HepG2 (cell line): ENCODE measurements around the gene CELSR2. TPM values are rescaled to one million over a fixed set of nuclear protein-coding genes. Genes with fewer than 3 reads are reported as not detected.

ENCODE experiments used
- ARID5B ChIP-seq: IDR thresholded peaks from 2 replicates; pipeline ENCODE4 v1.4.0; 2020; ENCODE audit warnings: mild to moderate bottlenecking, missing genetic modification reagents
- ARNT ChIP-seq: fragments of 450-650 bp; IDR thresholded peaks from 2 replicates; pipeline ENCODE4 v1.6.1; 2017
- DRAP1 ChIP-seq: IDR thresholded peaks from 2 replicates; pipeline ENCODE4 v1.6.1; 2016; ENCODE audit warnings: missing genetic modification reagents, missing compliant biosample characterization
- EHMT2 ChIP-seq: fragments of 200-600 bp; sonication (generic); IDR thresholded peaks from 2 replicates; pipeline ENCODE4 v1.7.0; 2017; ENCODE audit warnings: antibody characterized with exemption, low read depth, low read length, borderline replicate concordance
- HOXA5 ChIP-seq: sonication (generic); formaldehyde crosslinking; IDR thresholded peaks from 2 replicates; pipeline ENCODE4 v1.4.0; 2020; ENCODE audit warnings: missing genetic modification reagents
- KDM6A ChIP-seq: IDR thresholded peaks from 2 replicates; pipeline ENCODE4 v1.6.1; 2016; ENCODE audit warnings: low read depth
- KLF12 ChIP-seq: sonication (generic); formaldehyde crosslinking; IDR thresholded peaks from 2 replicates; pipeline ENCODE4 v1.4.0; 2020; ENCODE audit warnings: missing genetic modification reagents, borderline replicate concordance
- KMT2B ChIP-seq: IDR thresholded peaks from 2 replicates; pipeline ENCODE4 v1.6.1; 2016; ENCODE audit warnings: missing genetic modification reagents, missing compliant biosample characterization
- MLLT10 ChIP-seq: sonication (generic); formaldehyde crosslinking; IDR thresholded peaks from 2 replicates; pipeline ENCODE4 v1.4.0; 2020; ENCODE audit warnings: missing genetic modification reagents
- NR1H2 ChIP-seq: sonication (generic); formaldehyde crosslinking; IDR thresholded peaks from 2 replicates; pipeline ENCODE4 v1.8.1; 2022; ENCODE audit warnings: low read depth, missing genetic modification reagents, borderline replicate concordance
- PBX2 ChIP-seq: IDR thresholded peaks from 2 replicates; pipeline ENCODE4 v1.6.1; 2016; ENCODE audit warnings: control low read depth
- REL ChIP-seq: sonication (generic); formaldehyde crosslinking; conservative IDR thresholded peaks from 2 replicates; pipeline ENCODE4 v1.8.0; 2022; ENCODE audit warnings: mild to moderate bottlenecking, missing genetic modification reagents, moderate library complexity
- SNAPC2 ChIP-seq: sonication (generic); formaldehyde crosslinking; IDR thresholded peaks from 2 replicates; pipeline ENCODE4 v1.8.1; 2022; ENCODE audit warnings: mild to moderate bottlenecking, missing genetic modification reagents
- TAF15 ChIP-seq: fragments of 200-400 bp; formaldehyde crosslinking; IDR thresholded peaks from one replicate; pipeline ENCODE4 v1.6.1; 2018; ENCODE audit warnings: mild to moderate bottlenecking, low read depth, low read length; ENCODE audit not compliant: poor library complexity, severe bottlenecking
- YEATS2 ChIP-seq: sonication (generic); formaldehyde crosslinking; IDR thresholded peaks from 2 replicates; pipeline ENCODE4 v1.4.0; 2020; ENCODE audit warnings: missing genetic modification reagents, borderline replicate concordance
- ZBTB38 ChIP-seq: sonication (generic); formaldehyde crosslinking; IDR thresholded peaks from 2 replicates; pipeline ENCODE4 v1.5.1; 2020; ENCODE audit warnings: mild to moderate bottlenecking, missing genetic modification reagents
- ZBTB42 ChIP-seq: sonication (generic); formaldehyde crosslinking; IDR thresholded peaks from 2 replicates; pipeline ENCODE4 v1.5.0; 2020; ENCODE audit warnings: mild to moderate bottlenecking, missing genetic modification reagents
- ZEB1 ChIP-seq: IDR thresholded peaks from 2 replicates; pipeline ENCODE4 v1.6.1; 2012; ENCODE audit warnings: mild to moderate bottlenecking, low read depth, inconsistent platforms; ENCODE audit not compliant: insufficient replicate concordance
- ZNF263 ChIP-seq: sonication (generic); formaldehyde crosslinking; IDR thresholded peaks from 2 replicates; pipeline ENCODE4 v1.4.0; 2020; ENCODE audit warnings: missing genetic modification reagents
- ZNF34 ChIP-seq: sonication (generic); formaldehyde crosslinking; IDR thresholded peaks from 2 replicates; pipeline ENCODE4 v1.4.0; 2020; ENCODE audit warnings: mild to moderate bottlenecking, missing genetic modification reagents, borderline replicate concordance
- ZNF556 ChIP-seq: sonication (generic); formaldehyde crosslinking; IDR thresholded peaks from 2 replicates; pipeline ENCODE4 v1.4.0; 2020; ENCODE audit warnings: mild to moderate bottlenecking, missing genetic modification reagents, borderline replicate concordance
- ZNF580 ChIP-seq: IDR thresholded peaks from 2 replicates; pipeline ENCODE4 v1.6.1; 2016; ENCODE audit warnings: low read depth, borderline replicate concordance
- ZNF672 ChIP-seq: sonication (generic); formaldehyde crosslinking; IDR thresholded peaks from 2 replicates; pipeline ENCODE4 v1.8.1; 2022; ENCODE audit warnings: missing genetic modification reagents
- ZNF749 ChIP-seq: sonication (generic); formaldehyde crosslinking; IDR thresholded peaks from 2 replicates; pipeline ENCODE4 v1.8.0; 2022; ENCODE audit warnings: mild to moderate bottlenecking, missing genetic modification reagents, moderate library complexity, borderline replicate concordance
- ZNF75D ChIP-seq: sonication (generic); formaldehyde crosslinking; IDR thresholded peaks from 2 replicates; pipeline ENCODE4 v1.8.1; 2023; ENCODE audit warnings: missing genetic modification reagents, mild to moderate bottlenecking, borderline replicate concordance
- polyA plus RNA-seq, 8 experiments: library from polyadenylated mRNA; depleted of rRNA in 3 of 8; stranded (reverse) in 7 of 8; unstranded in 1 of 8; fragments of >200 nt; fragmentation: Illumina TruSeq in 4 of 8; extraction: Trizol in 4 of 8; gene quantifications; 2 replicates each; pipeline versions ENCODE4 v1.2.1 to v1.2.3, GENCODE V29; 2011 to 2016; ENCODE audit warnings: low read depth in 4 of 8, missing spikeins in 1 of 8, mixed read lengths in 1 of 8; ENCODE audit not compliant: insufficient read depth in 1 of 8
- total RNA-seq, 5 experiments: library from RNA; depleted of rRNA; stranded (reverse); fragments of >200 nt; fragmentation: Illumina TruSeq; extraction: Trizol; gene quantifications; 2 replicates each; pipeline ENCODE4 v1.2.3, GENCODE V29; 2016; ENCODE audit warnings: low read depth in 1 of 5

CELSR2 gene
- total and polyA plus RNA-seq, 2 of the 13 experiments (the other 11 are each of a cell fraction or from before 2014, with no cell fraction given) = 4.0 to 6.6 TPM

- TF ChIP-seq PBX2 (CRISPR knock-in tag) (no peak), ZNF749 (CRISPR knock-in tag) (0 out of 2 replicates have a peak, but pooled peaks have one; percentile 19), DRAP1 (CRISPR knock-in tag) (no peak), ZNF263 (no peak; the same call in 1 of the 2 replicates), TAF15 (no peak), ZNF34 (CRISPR knock-in tag) (no peak), KMT2B (CRISPR knock-in tag) (0 out of 2 replicates have a peak, but pooled peaks have one; percentile 14), ZEB1 (no peak), MLLT10 (CRISPR knock-in tag) (no peak), ZNF672 (CRISPR knock-in tag) (no peak), HOXA5 (CRISPR knock-in tag) (no peak), KLF12 (CRISPR knock-in tag) (no peak), ZBTB42 (CRISPR knock-in tag) (no peak), ZNF75D (no peak), ARNT (no peak), ARID5B (CRISPR knock-in tag) (peak; percentile 19; the same call in 1 of the 2 replicates), NR1H2 (peak; percentile 36; the same call in 1 of the 2 replicates), SNAPC2 (CRISPR knock-in tag) (peak; percentile 7; the same call in 1 of the 2 replicates), EHMT2 (no peak), ZNF580 (CRISPR knock-in tag) (no peak; the same call in 1 of the 2 replicates), REL (no peak), KDM6A (CRISPR knock-in tag) (no peak), ZNF556 (CRISPR knock-in tag) (no peak), ZBTB38 (CRISPR knock-in tag) (peak; percentile 91), YEATS2 (CRISPR knock-in tag) (no peak)
Measured at GRCh38 chr1:109299558-109300343, 50.4 kb downstream of the CELSR2 start (continued).
